Stimulated activated CD4-positive, alpha-beta T cell treated with anti-CD3 and anti-CD28 coated beads, Interleukin-1b, Interleukin-23, amount 100 ng/mL, for 24 hours (primary cell): Measurements from ENCODE around the gene SMIM30.

ENCODE experiments used
- DNase-seq, 4 experiments: peaks; one replicate each; pipeline ENCODE4 v3.0.0-alpha.2; 2020; ENCODE audit warnings: low read depth in 4 of 4, low spot score in 1 of 4

SMIM30 gene

GRCh38 chr7:113109718-113110117 lies 8.6 kb downstream of the SMIM30 start:
- no peak for DNase-seq

- DNase-seq: no peak
Observed at GRCh38 chr7:113100121-113100603, 18.2 kb downstream of the SMIM30 start.

- DNase-seq: no peak
Observed at GRCh38 chr7:113099284-113099919, 19.0 kb downstream of the SMIM30 start.

- no peak for DNase-seq
Observed at GRCh38 chr7:113094517-113095249, 23.7 kb downstream of the SMIM30 start.

GRCh38 chr7:113093561-113093960 lies 24.8 kb downstream of the SMIM30 start:
- DNase-seq: no peak

GRCh38 chr7:113092762-113093161 lies 25.6 kb downstream of the SMIM30 start:
- no peak for DNase-seq

DNA sequence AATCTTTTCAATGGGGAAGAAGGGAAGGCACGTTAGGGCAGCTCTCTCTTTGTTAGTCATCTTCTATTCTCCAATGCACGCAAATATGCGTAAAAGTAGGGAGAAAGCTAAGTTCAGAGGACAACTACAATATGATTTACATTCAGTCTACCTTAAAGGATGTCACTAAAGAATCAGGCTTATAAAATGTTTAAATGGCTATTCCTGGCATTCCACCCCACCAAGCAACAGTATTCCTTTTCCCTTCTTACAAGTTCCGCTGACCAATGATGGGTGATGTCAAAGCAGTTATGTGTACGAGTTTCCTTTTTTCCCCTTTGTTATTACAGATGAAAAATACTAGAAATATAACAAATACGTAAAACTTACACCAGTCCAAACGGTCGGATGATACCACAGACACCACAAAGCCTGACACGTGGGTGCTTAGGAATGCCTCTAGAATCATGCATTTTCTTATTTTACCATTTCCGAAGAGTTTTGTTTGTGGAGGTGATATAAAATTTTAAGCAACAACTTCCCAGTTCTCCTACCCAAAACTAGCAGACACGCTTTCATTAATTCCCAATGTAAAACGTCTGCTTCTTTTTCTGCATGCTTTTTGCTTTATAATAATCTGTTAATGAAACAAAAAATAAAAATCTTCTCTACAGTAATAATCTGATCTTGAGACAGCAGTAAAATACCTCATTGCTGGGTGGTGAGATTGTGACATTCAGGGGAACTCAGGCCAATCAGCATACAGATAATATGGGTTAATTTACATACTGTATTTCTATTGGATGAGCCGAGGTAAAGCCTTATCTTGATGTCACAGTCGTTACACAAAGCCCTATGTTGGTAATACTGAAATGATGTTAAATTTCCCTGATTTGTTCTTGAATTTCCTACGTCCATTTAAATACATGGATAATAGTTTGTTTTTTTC lies 31.0 kb downstream of the SMIM30 start:
- no peak for DNase-seq

DNA sequence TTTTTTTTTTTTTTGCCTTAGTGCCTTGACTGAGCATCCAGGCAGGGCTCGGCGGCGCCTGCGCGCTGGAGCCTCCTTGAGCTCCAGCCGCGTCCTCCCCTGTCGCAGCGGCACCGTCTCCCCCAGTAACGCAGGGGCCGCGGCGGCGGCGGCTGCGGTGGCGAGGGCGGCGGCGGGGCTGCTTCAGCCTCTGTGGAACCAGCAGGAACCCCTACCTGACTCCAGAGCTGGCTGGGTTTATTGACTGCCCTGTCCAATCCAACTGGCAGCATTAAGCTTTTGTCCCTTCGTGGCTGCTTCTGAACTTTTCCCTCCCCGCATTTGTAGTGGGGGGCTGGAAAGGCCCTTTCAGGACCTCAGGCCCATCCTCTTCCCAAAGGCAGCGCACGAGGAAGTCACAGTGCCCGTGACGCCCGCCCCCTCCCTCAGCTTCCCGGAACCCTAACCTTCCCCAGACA lies 31.9 kb downstream of the SMIM30 start, which contains the start of gene GPR85:
Gene GPR85 (minus strand): TSS at position 397 of the 458 bp plus-strand sequence. CDS start 2,106 bp downstream, outside the sequence.
- DNase-seq: peak in 2 of 4 experiments; percentile 1 to 2

DNA sequence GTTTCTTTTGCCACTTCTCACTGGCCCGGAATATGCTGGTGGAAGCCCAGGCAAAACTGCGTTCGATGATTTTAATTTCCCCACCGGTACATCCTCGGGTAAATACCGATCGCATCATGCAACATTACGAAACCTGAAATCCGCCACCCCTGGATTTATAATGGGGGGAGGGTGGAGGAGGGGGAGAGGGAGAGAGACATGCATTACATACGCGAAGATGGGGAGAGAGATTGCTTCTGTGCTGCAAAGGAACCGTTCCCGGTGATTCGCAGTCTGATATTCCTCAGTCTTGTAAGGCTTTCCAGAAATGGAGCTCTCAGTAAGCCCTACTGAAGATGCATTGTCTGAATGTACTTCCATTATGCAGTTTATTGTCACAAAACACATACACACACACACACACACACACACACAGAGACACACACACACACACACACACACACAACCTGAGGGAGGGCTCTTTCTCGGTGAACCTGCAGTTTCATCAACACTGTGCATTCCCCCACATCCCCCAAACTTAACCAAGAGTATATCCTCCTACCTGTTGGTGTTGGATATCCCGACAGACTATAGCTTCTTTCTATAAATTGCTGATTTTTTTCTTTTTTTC lies 32.5 kb downstream of the SMIM30 start:
- no peak for DNase-seq

GRCh38 chr7:113084496-113085172 lies 33.7 kb downstream of the SMIM30 start:
- no peak for DNase-seq

DNA sequence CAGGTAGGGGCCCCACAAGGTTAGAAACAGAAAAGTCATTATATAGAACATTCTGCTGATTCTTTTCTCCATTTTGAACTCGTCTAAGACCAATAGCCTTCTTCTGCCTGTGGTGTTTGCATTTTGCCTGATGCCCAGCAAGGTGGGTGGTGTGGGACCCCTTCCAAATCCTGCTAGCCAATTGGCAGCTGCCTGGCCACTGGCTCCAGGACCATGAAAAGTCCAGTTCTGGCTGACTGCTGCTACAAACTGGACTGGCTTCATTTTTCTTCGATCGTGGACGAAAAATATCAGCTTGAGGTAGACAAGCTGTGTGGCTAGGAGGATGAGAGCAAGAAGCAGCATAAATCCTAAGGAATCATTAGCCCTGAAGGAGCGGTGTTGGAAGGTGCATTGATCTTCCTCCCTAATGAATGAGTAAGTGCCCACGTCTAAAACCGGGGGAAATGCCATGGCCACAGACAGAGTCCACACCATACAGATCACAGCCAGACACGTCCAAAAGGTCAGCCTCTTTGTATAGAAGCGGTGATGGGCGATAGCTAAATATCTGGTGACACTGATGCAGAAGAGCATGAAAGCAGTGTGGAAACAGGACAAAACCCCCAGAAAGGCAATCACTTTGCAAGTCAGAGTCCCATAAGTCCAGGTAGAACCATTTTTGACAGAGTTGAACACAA lies 34.4 kb downstream of the SMIM30 start:
- DNase-seq: no peak

DNA sequence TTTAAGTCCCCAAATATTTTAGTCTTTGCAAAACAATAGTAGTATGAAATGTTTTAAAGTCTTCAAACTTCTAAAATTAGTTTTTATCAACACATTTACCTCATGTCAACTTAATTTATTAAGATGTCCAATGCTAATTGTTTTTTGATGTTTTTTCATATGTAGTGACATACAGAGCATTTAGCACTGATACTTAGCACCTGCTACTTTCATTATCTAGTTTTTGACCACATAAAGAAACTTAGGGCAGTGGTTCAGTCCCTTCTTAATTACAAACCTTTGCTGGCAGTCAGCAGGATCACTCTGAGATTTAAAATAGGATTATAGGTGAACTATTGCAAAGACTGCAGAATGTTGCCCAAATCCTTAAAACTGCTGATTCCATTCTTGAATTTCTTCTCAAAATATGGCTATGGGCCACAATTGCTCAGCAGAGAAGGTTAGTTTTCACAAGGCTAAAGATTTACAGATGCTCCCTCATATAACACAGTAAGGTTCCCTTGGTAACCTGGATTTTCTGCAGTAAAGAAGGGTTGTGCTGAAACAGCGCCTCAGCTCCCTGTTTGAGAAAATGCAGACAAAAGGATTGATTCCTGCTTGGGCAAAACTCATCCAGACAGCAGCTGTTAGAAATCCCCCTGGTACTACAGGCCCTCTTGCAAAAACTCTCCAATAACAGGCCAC lies 35.1 kb downstream of the SMIM30 start:
- no peak for DNase-seq

DNA sequence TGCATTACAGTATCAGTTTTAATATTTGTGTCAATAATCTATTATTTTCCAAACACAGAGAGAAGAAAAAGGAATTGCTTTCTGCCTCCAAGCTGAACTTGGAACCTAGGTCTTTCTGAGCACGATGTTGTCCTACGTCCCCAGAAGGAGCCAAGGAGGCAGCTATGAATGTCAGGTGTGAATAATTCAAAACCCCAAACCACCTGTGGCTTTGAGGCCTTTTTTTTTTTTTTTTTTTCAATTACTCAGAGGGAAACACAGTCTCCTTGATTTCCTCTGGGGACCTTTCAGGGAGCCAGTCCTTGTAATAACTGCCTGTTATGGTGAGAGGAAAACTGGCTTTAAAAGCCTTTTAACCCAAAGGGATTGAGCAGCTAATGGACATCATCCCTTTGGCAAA lies 40.0 kb downstream of the SMIM30 start:
- DNase-seq: no peak

DNA sequence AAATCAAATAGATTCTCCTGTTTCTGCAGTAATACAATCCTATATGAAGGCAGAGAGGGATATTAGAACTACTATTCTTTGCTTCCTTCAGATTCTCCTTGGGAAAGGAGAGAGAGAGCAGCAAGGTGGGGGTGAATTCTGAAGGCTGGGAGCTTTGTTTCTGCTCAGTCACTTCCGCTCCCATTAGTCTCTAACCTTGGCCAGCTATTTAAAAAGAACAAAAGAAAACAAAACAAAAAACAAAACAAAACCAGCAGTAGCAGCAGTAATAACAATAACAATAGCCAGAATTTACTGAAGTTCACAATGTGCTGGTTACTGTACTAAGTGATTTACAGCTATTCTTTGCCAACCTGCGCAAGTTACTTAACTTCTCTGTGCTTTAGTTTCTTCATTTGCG lies 41.7 kb downstream of the SMIM30 start:
- no peak for DNase-seq

- DNase-seq: no peak
Observed at GRCh38 chr7:113071465-113071864, 46.9 kb downstream of the SMIM30 start.
